Measurements from ENCODE around the gene GPC5.

The GPC5 gene

DNA sequence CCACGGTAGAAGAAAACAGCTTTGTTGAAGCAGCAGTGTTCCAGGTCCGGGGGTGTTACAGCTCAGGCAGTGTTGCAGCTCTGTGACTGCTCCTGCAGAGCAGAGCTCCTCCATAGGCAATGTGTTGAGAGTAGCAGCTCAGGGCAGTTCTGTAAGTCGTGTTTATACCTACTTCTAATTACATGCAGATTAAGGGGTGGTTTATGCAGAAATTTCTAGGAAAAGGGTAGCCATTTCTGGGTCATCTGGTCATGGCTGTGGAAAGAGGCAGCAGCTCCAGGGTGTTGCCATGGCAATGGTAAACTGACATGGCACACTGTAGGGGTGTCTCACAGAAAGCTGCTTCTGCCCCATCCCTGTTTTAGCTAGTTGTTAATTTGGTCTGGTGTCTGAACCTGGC is 316.4 kb downstream of the GPC5 start:
- intact Hi-C loops (cut with DNase I; ENCODE audit: low total_unique reads), result no loop called here
- TF ChIP-seq CTCF (IDR thresholded peaks at IDR 0.05), result no peak
- no peak for DNase-seq
- Histone ChIP-seq H3K9me3 (no peaks in the 10 kb centered on the region), H3K27me3 (no peaks in the 10 kb centered on the region), H3K36me3 (no peaks in the 10 kb centered on the region), H3K27ac (no peak overlapping the region), H3K4me3 (no peak overlapping the region), H3K4me1 (no peaks in the 10 kb centered on the region)

DNA sequence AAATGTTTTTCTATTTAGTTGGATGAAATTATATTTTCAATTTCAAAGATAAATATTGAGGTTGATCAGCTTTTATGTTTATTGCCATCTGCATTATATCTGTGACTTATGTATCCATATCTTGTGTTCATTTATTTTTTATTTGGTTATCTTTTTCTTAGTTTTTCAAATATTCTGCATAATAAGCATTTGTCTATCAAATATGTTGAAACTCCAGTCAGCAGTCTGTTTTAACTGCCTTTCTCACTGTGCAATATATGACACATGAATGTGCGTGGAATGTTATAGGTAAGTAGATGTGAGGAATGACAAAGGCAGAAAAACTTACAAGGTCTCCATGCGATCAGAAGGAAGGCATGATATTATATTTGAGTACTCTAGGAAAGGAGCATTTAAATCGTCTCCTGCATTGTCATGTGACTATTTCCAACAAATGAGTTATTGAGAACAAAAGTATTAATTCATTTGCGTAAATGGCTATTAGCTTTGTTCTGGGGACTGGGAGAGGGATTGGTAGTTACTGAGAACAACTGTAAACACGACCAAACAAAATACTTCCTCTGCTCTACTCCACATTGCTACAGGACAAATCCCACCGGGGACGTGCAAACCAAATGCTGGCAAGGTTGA is 318.1 kb downstream of the GPC5 start:
- DNase-seq, result no peak
- intact Hi-C loops (cut with DNase I; ENCODE audit: low total_unique reads), result no loop called here
- H3K36me3 ChIP-seq, result no peaks in the 10 kb centered on the region

DNA sequence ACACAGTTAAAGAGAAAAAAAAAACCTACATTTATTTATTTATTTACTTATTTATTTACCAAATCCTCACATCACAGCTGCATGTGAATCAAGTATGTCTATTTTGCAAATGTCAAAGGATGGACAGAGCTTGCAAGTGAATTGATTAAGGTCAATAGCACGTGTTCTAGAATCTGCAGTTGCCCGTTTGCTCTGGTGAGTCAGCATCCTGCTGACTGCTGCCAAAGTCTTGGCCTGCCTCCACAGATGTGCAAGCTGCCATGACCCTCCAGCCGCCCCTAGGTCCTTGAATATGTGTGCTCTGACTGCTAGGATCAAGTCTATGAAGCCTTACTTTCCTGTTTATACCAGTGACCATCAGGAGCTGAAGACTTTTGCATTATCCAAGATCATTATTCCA is 320.6 kb downstream of the GPC5 start:
- no peak overlapping the region for H3K4me3 ChIP-seq
- H3K27ac ChIP-seq, result no peak overlapping the region
- no peaks in the 10 kb centered on the region for H3K36me3 ChIP-seq
- H3K27me3 ChIP-seq, result no peaks in the 10 kb centered on the region
- intact Hi-C loops (cut with DNase I; ENCODE audit: low total_unique reads), result no loop called here
- no peak for DNase-seq
- TF ChIP-seq CTCF (IDR thresholded peaks at IDR 0.05), result no peak
- H3K9me3 ChIP-seq, result no peaks in the 10 kb centered on the region
- no peaks in the 10 kb centered on the region for H3K4me1 ChIP-seq

More for the DNA sequence above, 318.1 kb downstream of the GPC5 start:
- no peak overlapping the region for H3K4me3 ChIP-seq
- no peaks in the 10 kb centered on the region for H3K9me3 ChIP-seq
- H3K27me3 ChIP-seq, result no peaks in the 10 kb centered on the region
- H3K4me1 ChIP-seq, result no peaks in the 10 kb centered on the region
- TF ChIP-seq CTCF (IDR thresholded peaks at IDR 0.05), result no peak
- no peak overlapping the region for H3K27ac ChIP-seq

DNA sequence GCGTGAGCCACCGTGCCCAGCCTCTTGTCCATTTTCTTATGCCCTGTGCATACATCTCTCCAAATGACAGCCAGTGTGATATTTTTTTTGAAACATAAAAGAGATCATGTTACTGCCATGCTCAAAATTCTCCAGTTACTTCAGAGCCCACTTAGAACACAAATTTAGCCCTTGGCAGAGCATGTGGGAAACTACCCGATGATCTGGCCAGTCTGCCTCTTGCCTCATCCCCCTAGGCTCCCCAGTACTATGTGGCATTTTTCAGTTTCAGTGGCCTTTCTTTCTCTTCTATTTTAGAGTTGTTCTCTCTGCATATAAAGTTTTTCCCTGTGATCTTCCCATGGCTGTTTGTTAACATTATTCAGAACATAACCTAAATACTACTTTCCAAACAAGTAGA is 323.0 kb downstream of the GPC5 start:
- intact Hi-C loops (cut with DNase I; ENCODE audit: low total_unique reads), result no loop called here
- Histone ChIP-seq H3K27me3 (no peaks in the 10 kb centered on the region), H3K9me3 (no peaks in the 10 kb centered on the region), H3K27ac (no peak overlapping the region), H3K36me3 (no peaks in the 10 kb centered on the region), H3K4me3 (no peak overlapping the region), H3K4me1 (no peaks in the 10 kb centered on the region)
- no peak for TF ChIP-seq CTCF (IDR thresholded peaks at IDR 0.05)
- no peak for DNase-seq

- no peak for DNase-seq
- H3K27ac ChIP-seq, result no peak overlapping the region
- no peaks in the 10 kb centered on the region for H3K36me3 ChIP-seq
- intact Hi-C loops (cut with DNase I; ENCODE audit: low total_unique reads), result no loop called here
- H3K4me3 ChIP-seq, result no peak overlapping the region
- no peaks in the 10 kb centered on the region for H3K9me3 ChIP-seq
- peak; percentile 23 to 40 for TF ChIP-seq CTCF (IDR thresholded peaks at IDR 0.05)
- H3K4me1 ChIP-seq, result no peaks in the 10 kb centered on the region
- H3K27me3 ChIP-seq, result no peaks in the 10 kb centered on the region
Measured at GRCh38 chr13:91722267-91722884, 324.0 kb downstream of the GPC5 start.

Measured in tibial artery (tissue), 4 donors.